Measurements from ENCODE around the gene FOXD2. TPM values are rescaled to one million over a fixed set of nuclear protein-coding genes. Genes with fewer than 3 reads are reported as not detected.

The FOXD2 gene
- total and polyA plus RNA-seq, 5 donors from 2014 or later: 0.10 to 0.74 (median 0.22) TPM

GRCh38 chr1:47399138-47399845 is 38.6 kb upstream of the FOXD2 start:
- H3K4me3 Mint-ChIP-seq: no peak overlapping the region

GRCh38 chr1:47399846-47400155 is 38.0 kb upstream of the FOXD2 start:
- no peaks in the 10 kb centered on the region for H3K9me3 ChIP-seq (ENCODE audit: control insufficient read depth in 2 of 2, low read length in 2 of 2)
- H3K27me3 ChIP-seq (ENCODE audit: control insufficient read depth, insufficient read depth, low read length): peaks cover 2% of the 10 kb centered on the region
- H3K36me3 ChIP-seq (ENCODE audit: control insufficient read depth, insufficient read depth, low read length): no peaks in the 10 kb centered on the region
- no peak for DNase-seq
- Mint-ChIP-seq H3K27me3 (peaks cover 47% of the 10 kb centered on the region), H3K4me1 (no peaks in the 10 kb centered on the region), H3K27ac (no peak overlapping the region), H3K9me3 (no peaks in the 10 kb centered on the region), H3K36me3 (no peaks in the 10 kb centered on the region), H3K4me3 (no peak overlapping the region)
- H3K27ac ChIP-seq (ENCODE audit: insufficient read depth, low read length, poor library complexity, severe bottlenecking): no peak overlapping the region
- H3K4me1 ChIP-seq (ENCODE audit: control insufficient read depth, insufficient read depth, low read length, poor library complexity, severe bottlenecking): no peaks in the 10 kb centered on the region
- no peak for ATAC-seq (ENCODE audit: low read depth in 2 of 2)
- no peak overlapping the region for H3K4me3 ChIP-seq (ENCODE audit: low read depth, low read length)

More at GRCh38 chr1:47399138-47399845, 38.6 kb upstream of the FOXD2 start:
- no peak for DNase-seq
- no peak overlapping the region for H3K27ac Mint-ChIP-seq
- H3K9me3 ChIP-seq (ENCODE audit: control insufficient read depth in 2 of 2, low read length in 2 of 2): no peaks in the 10 kb centered on the region
- no peaks in the 10 kb centered on the region for H3K36me3 ChIP-seq (ENCODE audit: control insufficient read depth, insufficient read depth, low read length)
- H3K4me1 ChIP-seq (ENCODE audit: control insufficient read depth, insufficient read depth, low read length, poor library complexity, severe bottlenecking): no peaks in the 10 kb centered on the region
- no peaks in the 10 kb centered on the region for H3K9me3 Mint-ChIP-seq
- H3K4me1 Mint-ChIP-seq: no peaks in the 10 kb centered on the region
- ATAC-seq (ENCODE audit: low read depth in 2 of 2): no peak
- H3K36me3 Mint-ChIP-seq: no peaks in the 10 kb centered on the region
- H3K27me3 Mint-ChIP-seq: peaks cover 46% of the 10 kb centered on the region
- peaks cover 2% of the 10 kb centered on the region for H3K27me3 ChIP-seq (ENCODE audit: control insufficient read depth, insufficient read depth, low read length)
- no peak overlapping the region for H3K27ac ChIP-seq (ENCODE audit: insufficient read depth, low read length, poor library complexity, severe bottlenecking)
- H3K4me3 ChIP-seq (ENCODE audit: low read depth, low read length): no peak overlapping the region

GRCh38 chr1:47401761-47402160 is 36.1 kb upstream of the FOXD2 start:
- Mint-ChIP-seq H3K9me3 (no peaks in the 10 kb centered on the region), H3K36me3 (no peaks in the 10 kb centered on the region), H3K4me3 (no peak overlapping the region), H3K27ac (no peak overlapping the region), H3K27me3 (peaks cover 44% of the 10 kb centered on the region), H3K4me1 (no peaks in the 10 kb centered on the region)
- Histone ChIP-seq H3K4me1 (ENCODE audit: control insufficient read depth, insufficient read depth, low read length, poor library complexity, severe bottlenecking) (no peaks in the 10 kb centered on the region), H3K9me3 (ENCODE audit: control insufficient read depth in 2 of 2, low read length in 2 of 2) (no peaks in the 10 kb centered on the region), H3K36me3 (ENCODE audit: control insufficient read depth, insufficient read depth, low read length) (no peaks in the 10 kb centered on the region), H3K27ac (ENCODE audit: insufficient read depth, low read length, poor library complexity, severe bottlenecking) (no peak overlapping the region), H3K27me3 (ENCODE audit: control insufficient read depth, insufficient read depth, low read length) (peaks cover 2% of the 10 kb centered on the region), H3K4me3 (ENCODE audit: low read depth, low read length) (no peak overlapping the region)
- ATAC-seq (ENCODE audit: low read depth in 2 of 2): no peak
- no peak for DNase-seq

GRCh38 chr1:47402591-47402990 is 35.3 kb upstream of the FOXD2 start:
- ATAC-seq (ENCODE audit: low read depth in 2 of 2) (no peak), DNase-seq (no peak)
- Mint-ChIP-seq H3K27me3 (peaks cover 40% of the 10 kb centered on the region), H3K36me3 (no peaks in the 10 kb centered on the region), H3K27ac (no peak overlapping the region), H3K4me3 (no peak overlapping the region), H3K9me3 (no peaks in the 10 kb centered on the region), H3K4me1 (no peaks in the 10 kb centered on the region)
- H3K27ac ChIP-seq (ENCODE audit: insufficient read depth, low read length, poor library complexity, severe bottlenecking): no peak overlapping the region
- no peak overlapping the region for H3K4me3 ChIP-seq (ENCODE audit: low read depth, low read length)
- H3K36me3 ChIP-seq (ENCODE audit: control insufficient read depth, insufficient read depth, low read length): no peaks in the 10 kb centered on the region
- H3K4me1 ChIP-seq (ENCODE audit: control insufficient read depth, insufficient read depth, low read length, poor library complexity, severe bottlenecking): no peaks in the 10 kb centered on the region
- no peaks in the 10 kb centered on the region for H3K9me3 ChIP-seq (ENCODE audit: control insufficient read depth in 2 of 2, low read length in 2 of 2)
- H3K27me3 ChIP-seq (ENCODE audit: control insufficient read depth, insufficient read depth, low read length): peaks cover 2% of the 10 kb centered on the region

- H3K4me1 Mint-ChIP-seq: no peaks in the 10 kb centered on the region
- no peak overlapping the region for H3K27ac Mint-ChIP-seq
- H3K27ac ChIP-seq (ENCODE audit: insufficient read depth, low read length, poor library complexity, severe bottlenecking): no peak overlapping the region
- H3K36me3 ChIP-seq (ENCODE audit: control insufficient read depth, insufficient read depth, low read length): no peaks in the 10 kb centered on the region
- ATAC-seq (ENCODE audit: low read depth in 2 of 2) (no peak), DNase-seq (no peak)
- peaks cover 38% of the 10 kb centered on the region for H3K27me3 Mint-ChIP-seq
- H3K9me3 Mint-ChIP-seq: peaks cover 0 to 1% (median 0%) of the 10 kb centered on the region in 7 donors
- no peak overlapping the region for H3K4me3 ChIP-seq (ENCODE audit: low read depth, low read length)
- H3K9me3 ChIP-seq (ENCODE audit: control insufficient read depth in 2 of 2, low read length in 2 of 2): no peaks in the 10 kb centered on the region
- no peak overlapping the region for H3K4me3 Mint-ChIP-seq
- H3K4me1 ChIP-seq (ENCODE audit: control insufficient read depth, insufficient read depth, low read length, poor library complexity, severe bottlenecking): no peaks in the 10 kb centered on the region
- peaks cover 2% of the 10 kb centered on the region for H3K27me3 ChIP-seq (ENCODE audit: control insufficient read depth, insufficient read depth, low read length)
- H3K36me3 Mint-ChIP-seq: no peaks in the 10 kb centered on the region
These were observed 34.4 kb upstream of the FOXD2 start for GRCh38 chr1:47403321-47403910.

- Mint-ChIP-seq H3K4me1 (no peaks in the 10 kb centered on the region), H3K27me3 (peaks cover 26% of the 10 kb centered on the region), H3K9me3 (peaks cover 0 to 1% (median 0%) of the 10 kb centered on the region in 7 donors), H3K4me3 (no peak overlapping the region), H3K36me3 (no peaks in the 10 kb centered on the region), H3K27ac (no peak overlapping the region)
- H3K27ac ChIP-seq (ENCODE audit: insufficient read depth, low read length, poor library complexity, severe bottlenecking): no peak overlapping the region
- H3K9me3 ChIP-seq (ENCODE audit: control insufficient read depth in 2 of 2, low read length in 2 of 2): no peaks in the 10 kb centered on the region
- no peak overlapping the region for H3K4me3 ChIP-seq (ENCODE audit: low read depth, low read length)
- H3K36me3 ChIP-seq (ENCODE audit: control insufficient read depth, insufficient read depth, low read length): no peaks in the 10 kb centered on the region
- H3K27me3 ChIP-seq (ENCODE audit: control insufficient read depth, insufficient read depth, low read length): no peaks in the 10 kb centered on the region
- no peaks in the 10 kb centered on the region for H3K4me1 ChIP-seq (ENCODE audit: control insufficient read depth, insufficient read depth, low read length, poor library complexity, severe bottlenecking)
- DNase-seq (no peak), ATAC-seq (ENCODE audit: low read depth in 2 of 2) (no peak)
These were observed 32.1 kb upstream of the FOXD2 start for GRCh38 chr1:47405697-47406096.

- Mint-ChIP-seq H3K27me3 (peaks cover 19% of the 10 kb centered on the region), H3K27ac (no peak overlapping the region), H3K4me3 (no peak overlapping the region), H3K36me3 (no peaks in the 10 kb centered on the region), H3K9me3 (peaks cover 0 to 1% (median 0%) of the 10 kb centered on the region in 7 donors), H3K4me1 (no peaks in the 10 kb centered on the region)
- Histone ChIP-seq H3K36me3 (ENCODE audit: control insufficient read depth, insufficient read depth, low read length) (no peaks in the 10 kb centered on the region), H3K27ac (ENCODE audit: insufficient read depth, low read length, poor library complexity, severe bottlenecking) (no peak overlapping the region), H3K9me3 (ENCODE audit: control insufficient read depth in 2 of 2, low read length in 2 of 2) (no peaks in the 10 kb centered on the region), H3K27me3 (ENCODE audit: control insufficient read depth, insufficient read depth, low read length) (no peaks in the 10 kb centered on the region), H3K4me1 (ENCODE audit: control insufficient read depth, insufficient read depth, low read length, poor library complexity, severe bottlenecking) (no peaks in the 10 kb centered on the region), H3K4me3 (ENCODE audit: low read depth, low read length) (no peak overlapping the region)
- no peak for ATAC-seq (ENCODE audit: low read depth in 2 of 2)
- DNase-seq: no peak
These were observed 30.9 kb upstream of the FOXD2 start for GRCh38 chr1:47406966-47407365.

- no peaks in the 10 kb centered on the region for H3K36me3 Mint-ChIP-seq
- Histone ChIP-seq H3K4me1 (ENCODE audit: control insufficient read depth, insufficient read depth, low read length, poor library complexity, severe bottlenecking) (no peaks in the 10 kb centered on the region), H3K4me3 (ENCODE audit: low read depth, low read length) (no peak overlapping the region), H3K36me3 (ENCODE audit: control insufficient read depth, insufficient read depth, low read length) (no peaks in the 10 kb centered on the region), H3K27ac (ENCODE audit: insufficient read depth, low read length, poor library complexity, severe bottlenecking) (no peak overlapping the region), H3K27me3 (ENCODE audit: control insufficient read depth, insufficient read depth, low read length) (no peaks in the 10 kb centered on the region), H3K9me3 (ENCODE audit: control insufficient read depth in 2 of 2, low read length in 2 of 2) (no peaks in the 10 kb centered on the region)
- H3K27me3 Mint-ChIP-seq: peaks cover 14% of the 10 kb centered on the region
- H3K27ac Mint-ChIP-seq: no peak overlapping the region
- no peak overlapping the region for H3K4me3 Mint-ChIP-seq
- peaks cover 0 to 1% (median 0%) of the 10 kb centered on the region in 7 donors for H3K9me3 Mint-ChIP-seq
- DNase-seq (no peak), ATAC-seq (ENCODE audit: low read depth in 2 of 2) (no peak)
- no peaks in the 10 kb centered on the region for H3K4me1 Mint-ChIP-seq
These were observed 30.4 kb upstream of the FOXD2 start for GRCh38 chr1:47407481-47407880.
